ENCODE data around the gene GNG4.

DNA sequence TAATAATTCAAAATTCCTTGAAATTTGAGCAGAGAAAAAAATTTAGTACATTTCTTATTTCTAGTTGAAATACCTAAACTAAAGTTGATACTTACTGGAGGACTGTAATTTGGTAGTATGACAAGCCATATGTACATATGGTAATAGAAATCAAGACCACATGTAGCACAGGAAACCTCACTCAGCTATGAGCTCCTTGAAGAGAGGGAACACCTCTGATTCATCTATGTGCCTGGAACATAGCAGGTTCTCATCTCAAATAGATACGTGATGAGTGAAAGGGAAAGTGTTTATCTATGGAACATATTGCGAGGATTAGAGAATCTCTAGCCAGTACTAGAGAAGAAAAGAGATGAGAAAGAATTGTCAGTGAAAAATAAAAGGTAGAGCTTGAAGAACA lies 47.9 kb upstream of the GNG4 start:
- TF ChIP-seq, protein P1, sequence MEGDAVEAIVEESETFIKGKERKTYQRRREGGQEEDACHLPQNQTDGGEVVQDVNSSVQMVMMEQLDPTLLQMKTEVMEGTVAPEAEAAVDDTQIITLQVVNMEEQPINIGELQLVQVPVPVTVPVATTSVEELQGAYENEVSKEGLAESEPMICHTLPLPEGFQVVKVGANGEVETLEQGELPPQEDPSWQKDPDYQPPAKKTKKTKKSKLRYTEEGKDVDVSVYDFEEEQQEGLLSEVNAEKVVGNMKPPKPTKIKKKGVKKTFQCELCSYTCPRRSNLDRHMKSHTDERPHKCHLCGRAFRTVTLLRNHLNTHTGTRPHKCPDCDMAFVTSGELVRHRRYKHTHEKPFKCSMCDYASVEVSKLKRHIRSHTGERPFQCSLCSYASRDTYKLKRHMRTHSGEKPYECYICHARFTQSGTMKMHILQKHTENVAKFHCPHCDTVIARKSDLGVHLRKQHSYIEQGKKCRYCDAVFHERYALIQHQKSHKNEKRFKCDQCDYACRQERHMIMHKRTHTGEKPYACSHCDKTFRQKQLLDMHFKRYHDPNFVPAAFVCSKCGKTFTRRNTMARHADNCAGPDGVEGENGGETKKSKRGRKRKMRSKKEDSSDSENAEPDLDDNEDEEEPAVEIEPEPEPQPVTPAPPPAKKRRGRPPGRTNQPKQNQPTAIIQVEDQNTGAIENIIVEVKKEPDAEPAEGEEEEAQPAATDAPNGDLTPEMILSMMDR (IDR thresholded peaks at IDR 0.05): no peak
- TF ChIP-seq POLR2A (IDR thresholded peaks at IDR 0.05): no peak

All from adrenal gland (tissue), 5 donors.